Epithelial cell of esophagus (primary cell): ENCODE data around the gene ZNF777.

Experiments used
- DNase-seq: peaks from one replicate; pipeline ENCODE4 v3.0.0; 2010; ENCODE audit warnings: low read depth
- H3K4me3 ChIP-seq: 2 replicates; pipeline ENCODE4 v1.5.1; 2011; ENCODE audit warnings: mild to moderate bottlenecking, low read length, control low read depth
- CTCF ChIP-seq: IDR thresholded peaks from 2 replicates; pipeline ENCODE4 v1.5.1; 2011; ENCODE audit warnings: low read depth, mild to moderate bottlenecking, low read length, control low read depth, inconsistent platforms; ENCODE audit not compliant: insufficient read depth; ENCODE audit errors: missing control alignments

ZNF777 gene

GRCh38 chr7:149459201-149459539 lies 1.7 kb downstream of the ZNF777 start:
- no peak for TF ChIP-seq CTCF
- no peak for DNase-seq
- peak overlapping the region; percentile 56 for H3K4me3 ChIP-seq

GRCh38 chr7:149458235-149458634 lies 2.6 kb downstream of the ZNF777 start:
- DNase-seq, result no peak
- TF ChIP-seq CTCF, result no peak
- H3K4me3 ChIP-seq, result no peak overlapping the region

GRCh38 chr7:149457766-149458165 lies 3.1 kb downstream of the ZNF777 start:
- TF ChIP-seq CTCF, result no peak
- no peak overlapping the region for H3K4me3 ChIP-seq
- no peak for DNase-seq

GRCh38 chr7:149456506-149457421 lies 4.1 kb downstream of the ZNF777 start:
- H3K4me3 ChIP-seq, result no peak overlapping the region
- no peak for TF ChIP-seq CTCF
- DNase-seq, result peak; percentile 25

- H3K4me3 ChIP-seq, result no peak overlapping the region
- TF ChIP-seq CTCF, result no peak
- no peak for DNase-seq
These were observed 5.5 kb downstream of the ZNF777 start for GRCh38 chr7:149455175-149455950.

- H3K4me3 ChIP-seq, result no peak overlapping the region
- TF ChIP-seq CTCF, result no peak
- no peak for DNase-seq
These were observed 6.1 kb downstream of the ZNF777 start for GRCh38 chr7:149454750-149455149.
